COLO668 (cell line): ENCODE data around the gene BUD31.
"Not testable (repeated sequence)": the region's sequence is repeated elsewhere in the genome, so short reads cannot be mapped to it uniquely, and the experiment has no call there.

ENCODE experiments used
- DNase-seq: peaks from one replicate; lab custom pipeline; 2025; ENCODE audit not compliant: unreplicated experiment; lab: John Stamatoyannopoulos, UW

Gene BUD31

DNA sequence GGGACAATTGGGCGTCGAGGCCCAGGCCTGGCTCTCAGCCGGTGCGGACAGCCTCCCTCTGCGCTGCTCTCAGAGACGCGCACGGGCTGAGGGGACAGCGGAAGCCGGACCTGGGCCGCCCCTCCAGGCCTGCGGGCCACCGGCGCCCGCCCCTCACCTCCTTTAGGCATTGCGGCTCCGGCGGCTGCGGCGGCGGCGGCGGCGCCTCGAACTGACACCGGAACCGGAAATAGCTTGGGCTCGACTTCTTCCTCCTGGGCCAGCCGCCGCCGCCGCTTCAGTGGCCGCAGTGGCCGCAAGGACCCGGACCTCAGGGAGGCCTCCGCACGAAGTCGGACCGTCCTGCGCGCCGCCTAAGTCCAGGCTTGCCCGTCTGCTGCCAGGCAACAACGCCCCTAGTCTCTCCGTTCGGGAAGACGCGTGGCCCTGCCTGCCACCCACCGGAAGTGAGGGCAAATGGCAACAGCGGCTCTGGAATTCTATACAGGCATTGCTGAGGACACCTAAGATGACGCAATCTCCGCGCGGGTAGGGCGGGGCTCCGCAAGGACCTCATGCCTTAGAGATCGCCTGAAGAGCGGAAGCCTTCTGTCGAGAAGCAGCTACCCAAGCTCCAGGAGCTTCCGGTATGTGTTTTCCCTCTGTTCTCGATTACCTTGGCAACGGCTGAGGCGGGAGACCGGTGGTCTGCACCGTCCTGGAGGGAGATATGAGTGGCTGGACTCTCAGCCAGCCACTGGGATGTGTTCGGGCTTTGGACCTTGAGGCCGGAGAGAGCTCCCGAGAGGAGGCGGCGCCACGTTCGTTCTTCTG, at the start of gene BUD31, which contains the start of gene PDAP1:
TSS of gene BUD31 (plus strand) at position 591 of the 813 bp plus-strand sequence. CDS start 2,124 bp downstream, outside the sequence.
TSS of gene PDAP1 (minus strand) at position 219 of the 813 bp plus-strand sequence. CDS start at position 170, 49 bp downstream.
- DNase-seq, result peak; percentile 93

DNA sequence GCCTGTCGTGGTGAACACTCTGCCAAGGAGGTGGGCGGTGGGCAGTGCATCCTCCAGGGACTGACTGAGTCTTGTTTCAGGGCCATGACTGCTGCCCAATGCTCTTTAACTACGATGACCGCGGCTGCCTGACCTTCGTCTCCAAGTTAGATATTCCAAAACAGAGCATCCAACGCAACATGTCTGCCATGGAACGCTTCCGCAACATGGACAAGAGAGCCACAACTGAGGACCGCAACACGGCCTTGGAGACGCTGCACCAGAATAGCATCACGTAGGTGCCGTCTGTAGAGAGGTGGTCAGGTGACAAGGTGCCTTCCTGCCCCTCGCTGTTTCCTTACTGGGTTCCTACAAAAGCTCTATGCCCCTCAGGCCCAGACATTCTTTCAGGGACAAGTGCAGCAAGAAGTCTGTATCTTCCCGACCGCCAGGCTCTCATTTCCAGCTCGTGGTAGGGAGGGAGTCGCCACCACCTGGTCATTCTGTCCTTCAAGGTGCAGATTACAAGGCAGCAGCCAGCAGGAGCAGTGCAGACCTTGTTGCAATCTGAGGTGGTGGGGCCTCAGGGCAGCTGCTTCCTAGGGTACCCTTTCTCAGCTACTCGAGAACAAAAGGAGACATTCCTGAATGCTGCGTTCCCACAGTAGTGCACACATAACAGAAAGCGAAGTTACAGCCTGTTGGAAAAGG, 49.2 kb upstream of the BUD31 start:
- DNase-seq, result no peak

DNA sequence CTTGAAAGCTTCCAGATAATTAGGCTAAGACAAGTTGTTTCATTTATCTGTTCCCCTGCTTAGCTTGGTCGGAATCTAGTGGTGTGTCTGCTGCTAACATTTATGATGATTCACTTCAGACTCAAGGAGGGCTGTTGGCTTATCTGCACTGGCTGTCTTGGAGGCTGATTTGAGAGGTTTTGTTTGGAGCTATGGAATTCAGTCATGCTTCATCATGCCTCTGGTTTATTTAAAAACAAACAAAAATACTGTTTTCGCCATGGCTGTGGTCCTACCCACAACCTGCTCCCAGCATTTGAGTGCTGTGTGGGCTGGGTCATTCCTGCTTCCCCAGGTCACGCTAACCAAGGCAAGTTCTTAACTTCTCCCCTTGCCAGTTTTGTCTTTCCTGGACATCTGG, 46.0 kb upstream of the BUD31 start:
- no peak for DNase-seq

DNA sequence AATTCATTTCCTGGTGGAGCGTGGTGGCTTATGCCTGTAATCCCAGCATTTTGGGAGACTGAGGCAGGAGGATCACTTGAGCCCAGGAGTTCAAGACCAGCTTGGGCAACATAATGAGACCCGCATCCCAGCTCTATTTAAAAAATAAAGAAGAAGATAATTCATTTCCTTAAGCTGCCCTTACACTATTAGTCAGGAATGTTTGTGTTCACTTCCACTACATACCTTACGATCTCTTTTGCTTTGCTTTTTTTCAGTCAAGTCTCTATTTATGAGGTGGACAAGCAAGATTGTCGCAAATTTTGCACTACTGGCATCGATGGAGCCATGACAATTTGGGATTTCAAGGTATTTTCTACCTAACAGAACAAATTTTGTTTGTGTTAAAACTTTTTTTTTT, 45.5 kb upstream of the BUD31 start:
- DNase-seq, result no peak

DNA sequence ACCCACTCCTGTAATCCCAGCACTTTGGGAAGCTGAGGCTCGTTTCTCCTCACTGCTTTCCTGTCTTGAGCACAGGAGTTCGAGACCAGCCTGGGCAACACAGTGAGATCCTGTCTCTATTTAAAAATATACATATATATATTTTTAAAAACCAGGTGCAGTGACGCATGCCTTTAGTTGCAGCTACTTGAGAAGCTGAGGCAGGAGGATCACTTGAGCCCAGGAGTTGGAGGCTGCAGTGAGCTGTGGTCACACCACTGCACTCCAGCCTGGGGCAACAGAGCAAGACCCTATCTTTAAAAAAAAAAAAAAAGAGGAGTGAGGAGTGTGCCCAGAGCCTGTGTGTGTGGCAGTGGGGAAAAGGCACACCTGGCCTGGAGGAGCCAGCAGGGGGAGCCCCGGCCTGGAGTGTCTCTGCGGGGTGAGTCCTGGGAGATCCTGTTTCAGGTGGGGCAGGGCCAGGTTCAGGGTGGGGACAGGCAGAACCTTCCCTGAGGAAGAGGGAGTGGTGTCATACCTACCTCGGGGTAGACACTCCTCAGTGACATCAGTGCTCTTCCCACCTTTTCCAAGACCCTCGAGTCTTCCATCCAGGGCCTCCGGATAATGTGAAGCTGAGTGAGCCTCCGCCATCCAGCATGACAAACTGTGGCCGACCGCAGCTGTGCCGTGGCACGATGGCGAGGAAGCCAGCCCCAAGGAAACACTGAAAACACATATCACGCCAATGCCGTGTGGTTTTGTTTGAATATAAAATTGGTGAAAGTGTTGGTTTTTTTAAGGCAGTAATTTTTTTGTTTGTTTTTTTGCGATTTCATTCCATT, 43.2 kb upstream of the BUD31 start:
- peak; percentile 37 for DNase-seq

DNA sequence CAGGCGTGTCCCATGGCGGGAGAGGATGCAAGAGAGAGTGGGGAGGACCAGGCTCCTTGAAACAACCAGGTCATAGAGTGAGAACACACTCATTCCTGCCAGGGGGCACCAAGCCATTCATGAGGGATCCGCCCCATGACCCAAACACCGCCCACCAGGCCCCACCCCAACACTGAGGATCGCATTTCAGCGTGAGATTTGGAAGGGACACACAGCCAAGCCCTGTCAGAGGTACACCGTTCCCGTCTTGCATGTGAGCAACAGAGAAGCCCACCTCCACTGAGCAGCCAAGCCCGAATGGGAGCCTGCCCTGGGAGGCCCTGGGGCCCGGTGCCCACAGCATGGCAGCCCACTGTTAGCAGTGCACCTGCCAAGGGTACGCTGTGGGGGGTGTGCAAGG, 42.1 kb upstream of the BUD31 start:
- no peak for DNase-seq

DNA sequence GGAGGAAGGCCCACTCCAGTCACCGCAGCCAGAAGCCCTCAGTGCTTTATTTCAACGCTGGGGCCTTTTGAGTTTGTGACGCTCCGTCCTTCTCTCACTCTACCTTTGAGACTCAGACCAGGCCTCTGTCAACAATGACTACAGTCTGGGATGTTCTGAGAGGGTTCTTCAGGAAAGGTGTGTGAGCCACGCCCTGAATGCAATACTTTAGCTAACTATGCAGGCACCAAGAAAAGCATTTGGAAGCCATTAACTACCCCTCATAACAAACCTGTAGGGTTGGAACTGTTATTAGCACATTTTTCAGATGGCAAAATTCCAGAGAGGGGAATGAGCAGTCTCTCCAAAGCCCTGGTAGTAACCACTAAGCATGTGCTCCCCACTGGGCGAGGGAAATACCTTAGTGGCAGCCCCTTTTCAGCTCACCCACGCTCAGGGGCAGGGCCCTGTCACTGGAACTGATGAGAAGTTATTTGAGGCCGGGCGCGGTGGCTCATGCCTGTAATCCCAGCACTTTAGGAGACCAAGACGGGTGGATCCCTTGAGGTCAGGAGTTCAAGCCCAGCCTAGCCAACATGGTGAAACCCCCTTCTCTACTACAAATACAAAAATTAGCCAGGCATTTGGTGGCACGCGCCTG, 39.9 kb upstream of the BUD31 start:
- no peak for DNase-seq

DNA sequence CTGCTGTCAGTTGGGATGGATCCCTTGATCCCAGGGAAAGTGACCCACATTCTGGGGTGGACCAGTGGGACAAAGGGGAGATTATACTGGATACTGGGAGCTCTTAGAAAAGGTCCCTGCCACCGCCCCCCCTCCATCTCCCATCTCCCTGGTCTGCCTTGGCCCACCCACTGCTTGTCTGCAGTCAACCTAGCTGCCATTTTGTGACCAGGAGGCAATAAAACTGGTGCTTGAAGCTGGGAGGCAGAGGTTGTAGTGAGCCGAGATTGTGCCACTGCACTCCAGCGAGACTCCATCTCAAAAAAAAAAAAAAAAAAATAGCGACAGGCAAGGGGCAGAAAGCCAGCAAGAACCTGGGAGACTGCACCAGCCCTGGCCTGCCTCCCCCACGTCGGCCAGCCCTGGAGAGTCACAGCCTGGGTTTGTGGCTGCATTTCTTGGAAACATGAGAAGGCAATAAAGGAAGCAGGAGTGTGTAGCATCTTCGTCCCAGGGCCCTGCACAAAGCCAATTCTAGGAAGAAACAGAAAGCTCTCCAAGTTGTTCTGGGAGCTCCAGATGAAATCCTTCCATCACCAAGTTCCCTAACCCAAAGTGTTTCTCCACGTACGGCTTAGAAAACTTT, 38.9 kb upstream of the BUD31 start:
- DNase-seq, result no peak

DNA sequence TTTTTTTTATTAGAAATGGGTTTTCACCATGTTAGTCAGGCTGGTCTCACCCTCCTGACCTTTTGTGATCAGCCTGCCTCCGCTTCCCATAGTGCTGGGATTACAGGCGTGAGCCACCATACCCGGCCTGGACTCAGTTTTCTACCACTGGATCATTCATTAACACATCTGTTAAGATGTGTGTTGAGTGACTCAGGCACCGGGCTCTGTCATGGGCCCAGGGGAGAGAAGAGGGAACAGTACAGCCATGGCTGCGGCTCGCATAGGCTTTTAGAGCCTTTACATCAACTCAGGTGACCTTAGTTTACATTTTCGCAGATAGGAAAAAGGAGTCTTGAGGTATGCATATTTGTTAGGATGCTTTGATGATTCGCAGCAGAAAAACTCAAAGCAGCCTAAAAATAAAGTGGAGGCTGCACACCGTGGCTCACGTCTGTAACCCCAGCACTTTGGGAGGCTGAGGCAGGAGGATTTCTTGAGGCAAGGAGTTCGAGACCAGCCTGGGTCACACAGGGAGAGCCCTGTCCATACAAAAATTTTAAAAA, 37.3 kb upstream of the BUD31 start:
- no peak for DNase-seq

DNA sequence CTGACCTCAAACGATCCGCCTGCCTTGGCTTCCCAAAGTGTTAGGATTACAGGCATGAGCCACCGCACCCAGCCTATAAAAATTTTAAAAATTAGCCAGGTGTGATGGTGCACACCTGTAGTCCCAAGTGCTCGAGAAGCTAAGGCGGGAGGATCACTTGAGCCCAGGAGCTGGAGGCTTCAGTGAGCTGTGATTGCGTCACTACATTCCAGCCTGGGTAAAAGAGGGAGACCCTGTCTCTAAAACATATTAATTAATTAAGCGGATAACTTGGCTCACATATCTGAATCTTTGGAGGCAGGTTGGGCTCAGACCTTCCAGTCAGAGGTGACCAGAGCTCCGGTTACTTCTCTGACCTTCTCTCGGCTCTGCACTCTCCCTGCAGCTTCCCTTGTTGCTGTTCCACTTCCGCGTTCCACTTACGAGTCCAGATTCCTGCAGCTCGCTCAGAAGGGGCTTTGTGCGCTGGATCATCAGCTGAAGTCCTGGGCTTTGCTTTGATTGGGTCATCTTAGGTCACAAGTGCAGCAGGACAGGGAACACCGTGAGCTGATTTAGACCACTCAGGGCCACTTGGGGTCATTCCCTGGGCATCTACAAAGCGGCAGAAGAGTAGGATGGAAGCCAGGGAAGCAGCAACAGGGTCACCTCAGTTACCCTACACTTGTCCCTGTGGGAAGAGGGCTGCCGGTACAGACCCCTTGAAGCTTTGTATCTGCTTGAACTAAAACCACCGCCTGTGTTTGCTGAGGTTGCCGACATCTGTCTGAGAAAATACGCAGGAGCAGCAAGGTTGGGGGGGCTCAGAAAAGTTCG, 36.3 kb upstream of the BUD31 start:
- peak; percentile 18 for DNase-seq

DNA sequence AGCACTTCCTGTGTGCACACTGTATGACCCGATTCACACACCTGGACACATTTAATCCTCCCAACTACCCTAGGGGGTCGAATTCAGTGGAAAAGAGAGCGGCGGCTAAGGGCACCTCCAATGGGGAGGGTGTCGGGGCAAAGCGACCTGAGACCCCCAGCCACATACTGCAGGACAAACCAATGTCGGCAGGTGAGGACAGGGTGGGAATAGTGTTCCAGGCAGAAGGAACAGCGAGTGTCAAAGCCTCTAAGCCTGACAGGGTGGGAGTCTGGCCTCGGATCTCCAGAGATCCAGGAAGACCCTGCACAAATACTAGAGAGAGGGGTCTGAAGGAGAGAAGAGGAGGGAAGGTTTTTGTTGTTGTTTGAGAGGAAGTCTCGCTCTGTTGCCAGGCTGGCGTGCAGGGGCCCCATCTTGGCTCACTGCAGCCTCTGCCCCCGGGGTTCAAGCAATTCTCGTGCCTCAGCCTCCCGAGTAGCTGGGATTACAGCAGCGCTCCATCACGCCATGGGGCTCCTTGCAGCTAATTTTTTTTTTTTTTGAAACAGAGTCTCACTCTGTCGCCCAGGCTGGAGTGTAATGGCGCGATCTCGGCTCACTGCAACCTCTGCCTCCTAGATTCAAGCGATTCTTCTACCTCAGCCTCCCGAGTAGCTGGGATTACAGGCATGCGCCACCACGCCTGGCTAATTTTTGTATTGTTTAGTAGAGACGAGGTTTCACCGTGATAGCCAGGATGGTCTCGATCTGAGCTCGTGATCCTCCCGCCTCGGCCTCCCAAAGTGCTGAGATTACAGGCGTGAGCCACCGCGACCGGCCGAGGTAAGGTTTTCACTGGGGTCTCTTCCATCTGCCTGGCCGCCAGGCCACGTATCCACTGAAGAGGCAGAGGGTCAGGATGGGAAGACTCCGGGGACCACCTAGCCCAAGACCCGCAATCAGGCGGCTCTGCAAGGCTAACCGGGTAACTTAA, 35.4 kb upstream of the BUD31 start:
- no peak for DNase-seq

DNA sequence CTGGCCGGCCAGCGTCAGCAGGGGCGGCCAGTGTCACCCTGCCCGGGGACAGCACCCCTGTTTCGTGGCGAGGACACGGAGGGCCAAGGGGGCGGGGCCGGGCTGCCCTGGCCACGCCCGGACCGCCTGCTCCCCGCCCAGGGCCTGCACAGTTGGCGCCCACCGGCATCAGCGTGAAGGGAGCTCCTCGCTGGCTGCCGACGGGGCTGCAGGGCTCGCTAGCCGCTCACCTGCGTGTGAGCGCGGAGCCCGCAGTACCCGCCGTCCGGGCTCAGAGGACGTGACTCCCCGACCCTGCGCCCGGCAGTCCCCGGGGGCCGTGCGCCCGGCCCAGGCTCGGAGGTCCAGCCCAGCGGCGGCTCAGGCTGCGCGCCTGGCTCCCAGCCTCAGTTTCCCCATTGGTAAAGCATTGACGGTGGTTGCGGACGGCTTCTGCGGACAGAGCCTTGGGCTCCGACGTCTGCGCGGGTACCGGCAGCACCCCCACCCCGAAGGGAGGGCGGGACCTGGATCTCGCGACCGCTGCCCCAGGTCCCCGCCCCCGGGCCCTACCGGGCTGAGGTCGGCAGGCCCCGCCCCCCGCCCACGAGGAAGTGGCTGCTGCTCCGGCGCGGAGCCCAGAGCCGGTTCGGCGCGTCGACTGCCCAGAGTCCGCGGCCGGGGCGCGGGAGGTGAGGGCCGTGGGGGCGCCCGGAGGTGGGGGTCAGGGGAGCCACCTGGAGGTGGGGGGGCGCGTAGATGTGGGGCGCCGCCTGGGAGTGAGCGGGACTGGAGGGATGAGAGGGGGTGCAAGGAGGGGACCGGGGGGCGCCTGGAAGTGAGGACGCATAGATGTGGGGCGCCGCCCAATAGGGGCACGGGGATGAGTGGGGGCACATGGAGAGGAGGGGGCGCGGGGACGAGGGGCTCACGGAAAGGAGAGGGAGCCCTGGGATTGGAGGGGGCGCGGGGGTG, 34.4 kb upstream of the BUD31 start, which contains the start of gene ARPC1B:
TSS of gene ARPC1B (plus strand) at position 620 of the 954 bp plus-strand sequence. CDS start 10,985 bp downstream, outside the sequence.
- DNase-seq, result peak; percentile 86

DNA sequence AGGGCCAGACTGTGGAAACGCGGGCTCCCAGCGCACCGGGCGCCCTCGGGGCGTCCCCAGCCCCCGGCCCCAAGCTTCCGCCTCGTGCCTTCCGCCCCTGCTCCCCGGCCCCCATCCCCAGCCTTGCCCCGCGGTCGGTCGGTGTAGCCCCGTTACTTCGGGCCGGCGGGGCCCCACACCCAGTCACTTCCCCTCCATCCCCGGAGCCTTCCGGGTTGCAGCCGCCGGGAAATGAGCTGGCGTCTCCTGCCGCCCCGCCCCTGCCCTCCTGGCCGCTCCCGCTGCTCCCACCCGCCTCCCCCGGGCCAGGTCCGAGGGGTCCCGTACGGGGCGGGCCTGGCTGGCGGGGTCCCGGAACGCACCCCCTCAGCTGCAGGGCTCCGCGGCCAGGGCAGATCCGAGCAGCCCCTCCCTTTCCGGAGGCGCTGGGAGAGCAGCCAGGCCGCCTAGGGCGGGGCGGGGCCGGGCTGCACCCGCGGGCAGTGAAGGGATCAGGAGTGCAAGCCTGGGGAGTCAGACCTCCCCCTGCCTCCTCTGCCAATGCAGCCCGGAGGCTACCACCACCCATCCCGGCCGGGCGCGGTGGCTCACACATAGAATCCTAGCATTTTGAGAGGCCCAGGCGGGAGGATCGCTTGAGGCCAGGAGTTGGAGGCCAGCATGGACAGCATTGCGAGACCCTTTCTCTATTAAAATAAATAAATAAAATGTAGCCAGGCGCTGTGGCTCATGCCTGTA, 33.5 kb upstream of the BUD31 start:
- peak; percentile 76 for DNase-seq

DNA sequence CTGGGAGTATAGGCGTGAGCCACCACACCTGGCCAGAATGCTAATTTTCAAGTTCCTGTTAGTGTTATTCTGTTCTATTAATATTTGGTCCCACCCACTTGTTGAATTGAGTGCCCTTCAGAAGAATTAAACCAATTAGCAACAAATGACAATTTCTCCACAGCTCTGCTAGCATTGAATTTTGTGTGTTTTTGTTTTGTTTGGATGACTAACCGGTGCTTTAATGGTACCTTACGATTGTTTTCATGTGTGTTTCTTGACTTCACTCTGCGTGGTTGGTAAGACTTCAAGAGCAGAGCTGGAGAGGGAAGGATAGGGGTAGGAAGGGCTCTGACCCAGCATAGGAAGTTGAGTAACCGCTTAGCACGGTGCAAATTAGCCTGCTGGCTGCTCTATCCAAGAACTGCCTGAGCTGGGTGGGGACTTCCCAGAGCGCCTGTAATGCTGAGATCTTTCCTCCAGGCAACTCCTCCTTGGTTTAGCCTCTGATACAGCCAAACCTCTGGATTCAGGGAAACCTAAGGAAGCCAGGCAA, 29.7 kb upstream of the BUD31 start:
- no peak for DNase-seq

DNA sequence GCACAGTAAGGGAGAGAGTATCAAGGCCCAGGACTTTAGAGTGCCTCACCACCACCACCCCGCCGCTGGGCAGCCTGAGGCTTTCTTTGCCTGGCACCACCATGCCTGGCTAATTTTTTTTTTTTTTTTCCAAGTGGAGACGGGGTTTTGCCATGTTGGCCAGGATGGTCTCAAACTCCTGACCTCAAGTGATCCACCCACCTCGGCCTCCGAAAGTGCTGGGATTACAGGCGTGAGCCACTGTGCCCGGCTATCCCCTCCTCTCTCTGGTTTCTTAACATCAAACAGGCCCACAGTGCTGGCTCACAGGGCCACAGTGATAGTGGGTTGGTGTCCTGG, 29.1 kb upstream of the BUD31 start:
- not testable (repeated sequence) for DNase-seq
